GM23338 (cell line): ENCODE measurements around the gene ZNF398. TPM values are rescaled to one million over a fixed set of nuclear protein-coding genes. Genes with fewer than 3 reads are reported as not detected.

Experiments used
- ATAC-seq: fragments of 200-7000 bp; cut with Tn5 transposase; 3 replicates; pipeline ENCODE4 v1.9.1; 2020
- DNase-seq: peaks from one replicate; pipeline ENCODE4 v3.0.0-alpha.2; 2015; ENCODE audit warnings: low spot score
- H2AFZ ChIP-seq: fragments of 200-600 bp; sonication (generic); 2 replicates; pipeline ENCODE4 v1.8.0; 2016; ENCODE audit warnings: antibody characterized with exemption, mild to moderate bottlenecking, moderate library complexity
- H3F3A ChIP-seq: fragments of 200-600 bp; sonication (generic); replicated peaks from 2 replicates; pipeline ENCODE4 v1.8.0; 2017; ENCODE audit warnings: antibody characterized with exemption, mixed run types, low read depth
- H3K27ac ChIP-seq: fragments of 200-600 bp; sonication (generic); 2 replicates; pipeline ENCODE4 v1.6.1; 2016; ENCODE audit warnings: low read depth
- H3K27me3 ChIP-seq: fragments of 200-600 bp; sonication (generic); 2 replicates; pipeline ENCODE4 v1.8.0; 2016; ENCODE audit warnings: mild to moderate bottlenecking, mixed run types, moderate library complexity; ENCODE audit not compliant: insufficient read depth
- H3K36me3 ChIP-seq: fragments of 200-600 bp; sonication (generic); 2 replicates; pipeline ENCODE4 v1.8.0; 2016; ENCODE audit warnings: mild to moderate bottlenecking; ENCODE audit not compliant: insufficient read depth
- H3K4me1 ChIP-seq: fragments of 200-600 bp; sonication (generic); 2 replicates; pipeline ENCODE4 v1.8.0; 2016; ENCODE audit warnings: mild to moderate bottlenecking, moderate library complexity; ENCODE audit not compliant: insufficient read depth
- H3K4me2 ChIP-seq: fragments of 200-600 bp; sonication (generic); 2 replicates; pipeline ENCODE4 v1.7.1; 2017; ENCODE audit warnings: mixed run types
- H3K4me3 ChIP-seq: fragments of 200-600 bp; sonication (generic); 2 replicates; pipeline ENCODE4 v1.6.1; 2016; ENCODE audit warnings: mixed run types
- H3K79me2 ChIP-seq: fragments of 200-600 bp; sonication (generic); replicated peaks from 2 replicates; pipeline ENCODE4 v1.8.0; 2017; ENCODE audit warnings: mild to moderate bottlenecking; ENCODE audit not compliant: insufficient read depth
- H3K9me2 ChIP-seq: fragments of 200-600 bp; sonication (generic); 2 replicates; pipeline ENCODE4 v1.8.0; 2017; ENCODE audit not compliant: insufficient read depth
- H4K20me1 ChIP-seq: fragments of 200-600 bp; sonication (generic); replicated peaks from 2 replicates; pipeline ENCODE4 v1.8.0; 2017; ENCODE audit warnings: mild to moderate bottlenecking; ENCODE audit not compliant: insufficient read depth
- H3K27ac Mint-ChIP-seq: 2 replicates; pipeline ENCODE4 v1.8.0; 2020; ENCODE audit warnings: inconsistent platforms, mild to moderate bottlenecking, moderate library complexity, mixed read lengths
- H3K27me3 Mint-ChIP-seq: 3 replicates; pipeline ENCODE4 v1.8.0; 2022; ENCODE audit warnings: low read depth, mild to moderate bottlenecking, moderate library complexity, mixed read lengths, inconsistent platforms; ENCODE audit not compliant: insufficient read depth, poor library complexity
- H3K36me3 Mint-ChIP-seq: 3 replicates; pipeline ENCODE4 v1.8.0; 2021; ENCODE audit warnings: low read depth, mild to moderate bottlenecking, inconsistent platforms, moderate library complexity, mixed read lengths
- H3K4me1 Mint-ChIP-seq: 3 replicates; pipeline ENCODE4 v1.8.0; 2020; ENCODE audit warnings: mild to moderate bottlenecking, inconsistent platforms, mixed read lengths
- H3K4me3 Mint-ChIP-seq: 3 replicates; pipeline ENCODE4 v1.8.0; 2021; ENCODE audit warnings: moderate library complexity, mild to moderate bottlenecking, inconsistent platforms, mixed read lengths
- H3K9me3 Mint-ChIP-seq: 3 replicates; pipeline ENCODE4 v1.8.0; 2020; ENCODE audit warnings: moderate library complexity, mild to moderate bottlenecking, inconsistent platforms, mixed read lengths
- ETS1 ChIP-seq: IDR thresholded peaks from 2 replicates; pipeline ENCODE4 v1.6.1; 2016; ENCODE audit warnings: antibody characterized with exemption
- polyA plus RNA-seq: library from polyadenylated mRNA; unstranded; fragments of >200 nt; fragmentation: Nextera tagmentation; extraction: Ambion mirVana; gene quantifications from 2 replicates; pipeline ENCODE4 v1.2.1, GENCODE V29; 2016
- small RNA-seq: library from RNA; depleted of rRNA; stranded (forward); fragments of <200 nt; gene quantifications from one replicate; pipeline ENCODE3, GENCODE V24; 2014; ENCODE audit warnings: low replicate concordance
- total RNA-seq: library from RNA; depleted of rRNA; stranded (reverse); fragments of >200 nt; shearing (Covaris generic); gene quantifications from 2 replicates; pipeline ENCODE4 v1.2.3, GENCODE V29; 2014; rRNA removed

Gene ZNF398
- total and polyA plus RNA-seq, 2 experiments from 2014 or later: 20.7 to 99.6 TPM

- Histone ChIP-seq H3K27ac (no peak overlapping the region), H2AFZ (no peak overlapping the region), H4K20me1 (no peaks in the 10 kb centered on the region), H3K79me2 (no peaks in the 10 kb centered on the region), H3K36me3 (no peaks in the 10 kb centered on the region), H3K4me2 (no peak overlapping the region), H3F3A (no peaks in the 10 kb centered on the region), H3K27me3 (peaks cover 4% of the 10 kb centered on the region; the same call in 1 of the 2 replicates), H3K4me3 (no peak overlapping the region), H3K4me1 (no peaks in the 10 kb centered on the region), H3K9me2 (no peaks in the 10 kb centered on the region)
- Mint-ChIP-seq H3K36me3 (no peaks in the 10 kb centered on the region), H3K4me1 (peaks cover 3% of the 10 kb centered on the region; the same call in 1 of the 3 replicates), H3K27ac (no peak overlapping the region), H3K27me3 (peaks cover 6% of the 10 kb centered on the region), H3K4me3 (no peak overlapping the region), H3K9me3 (no peaks in the 10 kb centered on the region)
- no peak for DNase-seq
- no peak for TF ChIP-seq ETS1
- ATAC-seq: no peak
Observed at GRCh38 chr7:149232362-149232761, 85.1 kb downstream of the ZNF398 start.

Small RNA genes lying within 50 kb of the gene (small RNA-seq; reads per million reads assigned to genes)
- gene AC004890.1: not detected
- gene RN7SL521P: 0.55 reads per million, percentile 38 among the genes with 10 or more reads in this experiment

Other genes with a start within 250 kb of the ZNF398 start
- 326 and 332 TPM in 2 replicates for gene PDIA4, start 118.9 kb upstream of the ZNF398 start, total RNA-seq
- 194 and 196 TPM in 2 replicates for gene PDIA4, start 118.9 kb upstream of the ZNF398 start, polyA plus RNA-seq
- 18.4 and 19.8 TPM in 2 replicates for gene ZNF786, start 56.7 kb upstream of the ZNF398 start, total RNA-seq
- gene ZNF786, start 56.7 kb upstream of the ZNF398 start, polyA plus RNA-seq: 6.1 and 7.1 TPM in 2 replicates
- gene ZNF425, start 21.1 kb upstream of the ZNF398 start, total RNA-seq: 4.3 and 5.0 TPM in 2 replicates
- 3.0 and 4.3 TPM in 2 replicates for gene ZNF425, start 21.1 kb upstream of the ZNF398 start, polyA plus RNA-seq
- 34.3 and 36.3 TPM in 2 replicates for gene ZNF282, start 48.1 kb downstream of the ZNF398 start, total RNA-seq
- 7.2 and 7.4 TPM in 2 replicates for gene ZNF282, start 48.1 kb downstream of the ZNF398 start, polyA plus RNA-seq
- 18.0 and 18.9 TPM in 2 replicates for gene ZNF212, start 92.2 kb downstream of the ZNF398 start, total RNA-seq
- gene ZNF212, start 92.2 kb downstream of the ZNF398 start, polyA plus RNA-seq: 8.9 and 10.8 TPM in 2 replicates
- 8.6 and 9.0 TPM in 2 replicates for gene ZNF783, start 114.7 kb downstream of the ZNF398 start, total RNA-seq
- 2.1 and 2.6 TPM in 2 replicates for gene ZNF783, start 114.7 kb downstream of the ZNF398 start, polyA plus RNA-seq